HG02840 (cell line): ENCODE data around the gene LRRC41.
A peak's percentile ranks its signal among the peaks of the same experiment; 100 is the strongest.
"Not testable (repeated sequence)": the region's sequence is repeated elsewhere in the genome, so short reads cannot be mapped to it uniquely, and the experiment has no call there.

Experiments
- ATAC-seq: cut with Tn5 transposase; IDR thresholded peaks from one replicate; pipeline ENCODE4 v1.9.1; 2021; ENCODE audit warnings: mild to moderate bottlenecking, moderate library complexity, moderate number of reproducible peaks; ENCODE audit not compliant: unreplicated experiment, low FRiP score

The LRRC41 gene

GRCh38 chr1:46325285-46326076 lies 22.1 kb upstream of the LRRC41 start:
- not testable (repeated sequence) for ATAC-seq

DNA sequence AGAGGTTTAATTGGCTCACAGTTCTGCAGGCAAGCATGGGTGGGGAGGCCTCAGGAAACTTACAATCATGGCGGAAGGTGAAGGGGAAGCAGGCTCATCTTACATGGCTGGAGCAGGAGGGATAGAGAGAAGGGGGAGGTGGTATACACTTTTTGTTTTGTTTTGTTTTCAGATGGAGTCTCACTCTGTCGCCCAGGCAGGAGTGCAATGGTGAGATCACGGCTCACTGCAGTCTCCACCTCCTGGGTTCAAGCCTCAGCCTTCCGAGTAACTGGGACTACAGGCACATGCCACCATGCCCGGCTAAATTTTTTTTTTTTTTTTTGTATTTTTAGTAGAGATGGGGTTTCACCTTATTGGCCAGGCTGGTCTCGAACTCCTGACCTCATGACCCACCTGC lies 18.8 kb upstream of the LRRC41 start:
- ATAC-seq, result not testable (repeated sequence)

- ATAC-seq, result not testable (repeated sequence)
These were observed 16.8 kb upstream of the LRRC41 start for GRCh38 chr1:46319960-46320914.

DNA sequence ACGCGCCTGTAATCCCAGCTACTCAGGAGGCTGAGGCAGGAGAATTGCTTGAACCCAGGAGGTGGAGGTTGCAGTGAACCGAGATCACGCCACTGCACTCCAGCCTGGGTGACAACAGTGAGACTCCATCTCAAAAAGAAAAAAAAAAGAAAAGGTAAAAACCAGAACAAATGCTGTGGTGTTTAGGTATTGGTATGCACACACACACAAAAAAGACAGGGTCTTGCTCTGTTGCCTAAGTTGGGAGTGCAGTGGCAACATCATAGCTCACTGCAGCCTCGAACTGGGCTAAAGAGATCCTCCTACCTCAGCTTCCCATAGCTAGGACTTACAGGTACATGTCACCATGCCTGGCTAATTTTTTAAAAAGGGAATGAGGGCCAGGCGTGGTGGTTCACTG lies 15.9 kb upstream of the LRRC41 start:
- ATAC-seq, result not testable (repeated sequence)

DNA sequence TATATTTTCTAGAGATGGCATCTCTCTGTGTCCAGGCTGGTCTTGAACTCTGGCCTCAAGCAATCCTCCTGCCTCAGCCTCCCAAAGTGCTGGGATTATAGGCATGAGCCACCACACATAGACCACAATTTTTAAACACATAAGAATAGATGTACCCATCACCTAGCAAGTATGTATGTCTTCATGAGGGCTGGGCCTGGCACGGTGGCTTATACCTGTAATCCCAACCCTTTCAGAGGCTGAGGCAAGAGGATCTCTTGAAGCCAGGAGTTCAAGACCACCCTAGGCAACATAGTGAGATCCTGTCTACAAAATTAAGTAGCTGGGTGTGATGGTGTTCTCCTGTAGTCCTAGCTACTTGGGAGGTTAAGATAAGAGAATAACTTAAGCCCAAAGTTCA lies 13.9 kb upstream of the LRRC41 start:
- no peak for ATAC-seq

GRCh38 chr1:46315669-46316403 lies 12.4 kb upstream of the LRRC41 start:
- ATAC-seq, result no peak

DNA sequence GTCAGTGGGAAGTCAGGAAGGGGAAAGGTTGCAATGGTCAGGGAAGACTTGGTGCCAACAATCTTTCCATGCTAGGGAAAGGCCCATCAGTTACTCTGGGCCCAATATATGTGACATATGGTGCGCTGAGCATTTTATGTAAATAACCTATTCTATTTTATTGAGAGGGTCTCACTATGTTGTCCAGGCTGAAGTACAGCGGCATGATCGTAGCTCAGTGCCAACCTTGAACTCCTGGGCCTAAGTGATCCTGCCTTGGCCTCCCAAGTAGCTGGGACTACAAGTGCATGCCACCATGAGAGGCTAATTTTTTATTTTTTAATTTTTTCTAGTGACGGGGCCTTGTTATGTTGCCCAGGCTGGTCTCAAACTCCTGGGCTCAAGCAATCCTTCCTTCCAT lies 6.9 kb upstream of the LRRC41 start:
- ATAC-seq, result no peak

- ATAC-seq, result no peak
These were observed 6.2 kb upstream of the LRRC41 start for GRCh38 chr1:46309401-46310159.

GRCh38 chr1:46306159-46306530 lies 2.7 kb upstream of the LRRC41 start:
- ATAC-seq, result no peak

GRCh38 chr1:46303872-46304326 lies 483 bp upstream of the LRRC41 start:
- no peak for ATAC-seq

- ATAC-seq, result peak; percentile 3
These were observed 777 bp downstream of the LRRC41 start for GRCh38 chr1:46302641-46303037.

- ATAC-seq, result no peak
These were observed 1.4 kb downstream of the LRRC41 start for GRCh38 chr1:46301808-46302640.

- ATAC-seq, result no peak
These were observed 2.0 kb downstream of the LRRC41 start for GRCh38 chr1:46301406-46301807.

- no peak for ATAC-seq
These were observed 2.6 kb downstream of the LRRC41 start for GRCh38 chr1:46300673-46301405.

DNA sequence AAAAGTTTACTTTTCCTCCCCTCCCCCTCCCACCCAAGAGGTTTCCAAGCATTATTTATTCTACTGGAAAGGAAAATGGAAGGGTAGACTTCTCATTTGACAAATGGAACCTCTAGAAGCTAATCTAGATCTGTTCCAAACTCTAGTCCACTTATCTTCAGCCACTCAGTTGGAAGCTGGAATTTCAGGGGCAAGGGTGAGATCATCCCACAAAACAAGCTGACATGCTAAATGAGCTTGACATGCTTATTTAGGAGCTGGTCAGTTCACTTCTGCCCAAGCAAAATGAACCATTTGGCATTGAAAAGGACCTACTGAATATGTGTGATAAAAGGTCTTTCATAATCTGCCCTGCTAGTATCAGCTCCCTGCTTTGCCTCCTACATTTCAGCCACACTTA lies 5.0 kb downstream of the LRRC41 start:
- no peak for ATAC-seq

- ATAC-seq, result no peak
These were observed 8.1 kb downstream of the LRRC41 start for GRCh38 chr1:46295306-46295705.

DNA sequence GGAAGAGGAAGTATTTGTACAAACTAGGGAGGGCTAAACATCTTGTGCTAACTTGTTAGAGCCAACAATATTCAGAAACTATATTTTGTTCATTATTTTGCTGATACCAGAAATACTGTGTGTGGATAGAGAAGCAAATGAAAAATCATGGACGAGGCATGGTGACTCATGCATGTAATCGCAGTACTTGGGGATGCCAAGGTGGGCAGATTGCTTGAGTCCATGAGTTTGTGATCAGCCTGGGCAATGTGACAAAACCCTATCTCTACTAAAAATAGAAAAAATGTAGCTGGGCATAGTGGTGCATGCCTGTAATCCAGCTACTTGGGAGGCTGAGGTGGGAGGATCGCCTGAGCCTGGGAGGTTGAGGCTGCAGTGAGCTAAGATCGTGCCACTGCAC lies 13.4 kb downstream of the LRRC41 start:
- no peak for ATAC-seq

GRCh38 chr1:46289134-46289494 lies 14.3 kb downstream of the LRRC41 start:
- ATAC-seq, result no peak
